K562 treated with DMSO at 1 percent for 48 hours (cell line): ENCODE results near the gene ANKRD63. TPM values are rescaled to one million over a fixed set of nuclear protein-coding genes. Genes with fewer than 3 reads are reported as not detected.

Source experiments
- total RNA-seq: library from RNA; unstranded; fragments of 300-600 nt; gene quantifications from 2 replicates; pipeline ENCODE4 v1.2.3, GENCODE V29; 2022; ENCODE audit warnings: low replicate concordance; ENCODE audit errors: extremely low read depth

ANKRD63 gene, protein sequence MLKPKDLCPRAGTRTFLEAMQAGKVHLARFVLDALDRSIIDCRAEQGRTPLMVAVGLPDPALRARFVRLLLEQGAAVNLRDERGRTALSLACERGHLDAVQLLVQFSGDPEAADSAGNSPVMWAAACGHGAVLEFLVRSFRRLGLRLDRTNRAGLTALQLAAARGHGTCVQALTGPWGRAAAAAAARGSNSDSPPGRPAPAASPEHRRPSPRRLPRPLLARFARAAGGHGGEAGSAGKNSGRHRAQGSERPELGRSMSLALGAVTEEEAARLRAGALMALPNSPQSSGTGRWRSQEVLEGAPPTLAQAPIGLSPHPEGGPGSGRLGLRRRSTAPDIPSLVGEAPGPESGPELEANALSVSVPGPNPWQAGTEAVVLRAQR
- not detected in 2 replicates for total RNA-seq

DNA sequence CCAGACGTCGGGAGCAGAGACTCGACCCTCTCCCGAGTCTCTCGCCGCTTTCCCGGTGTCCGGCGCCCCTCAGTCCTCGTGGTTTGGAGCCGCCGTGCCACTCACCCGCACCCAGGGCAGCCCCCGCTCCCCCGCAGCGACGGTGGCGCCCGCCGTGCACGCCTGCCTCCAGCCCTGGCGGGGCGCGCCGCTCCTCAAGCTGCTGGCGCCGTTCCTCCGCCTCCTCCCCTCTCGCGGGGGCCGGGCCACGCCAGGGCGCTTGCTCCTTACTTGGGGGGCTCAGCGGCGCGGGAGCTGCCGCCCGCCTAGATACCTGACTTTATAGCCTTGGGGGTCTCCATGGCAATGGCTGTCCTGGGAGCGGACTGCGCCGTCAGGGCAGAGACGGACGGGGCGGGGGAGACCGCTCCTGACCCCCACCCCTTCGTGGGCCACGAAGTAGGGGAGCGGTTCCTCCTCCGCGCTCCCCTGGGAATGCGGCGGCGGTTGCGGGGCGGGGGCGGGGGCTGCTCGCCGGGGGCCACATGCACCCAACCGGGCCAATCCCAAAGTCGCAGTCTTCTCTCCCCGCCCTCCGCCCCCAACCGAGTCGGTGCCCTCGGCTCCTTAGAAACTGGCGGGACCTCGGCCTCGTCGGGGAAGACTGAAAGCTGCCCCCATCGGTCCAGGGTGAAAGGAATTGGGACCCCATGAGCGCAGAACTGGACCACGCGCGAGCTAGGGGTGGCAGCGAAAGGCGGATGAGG lies at the start of gene ANKRD63:
Gene ANKRD63 (minus strand): TSS at position 196 of the 746 bp plus-strand sequence. CDS start 478 bp downstream, outside the sequence.

DNA sequence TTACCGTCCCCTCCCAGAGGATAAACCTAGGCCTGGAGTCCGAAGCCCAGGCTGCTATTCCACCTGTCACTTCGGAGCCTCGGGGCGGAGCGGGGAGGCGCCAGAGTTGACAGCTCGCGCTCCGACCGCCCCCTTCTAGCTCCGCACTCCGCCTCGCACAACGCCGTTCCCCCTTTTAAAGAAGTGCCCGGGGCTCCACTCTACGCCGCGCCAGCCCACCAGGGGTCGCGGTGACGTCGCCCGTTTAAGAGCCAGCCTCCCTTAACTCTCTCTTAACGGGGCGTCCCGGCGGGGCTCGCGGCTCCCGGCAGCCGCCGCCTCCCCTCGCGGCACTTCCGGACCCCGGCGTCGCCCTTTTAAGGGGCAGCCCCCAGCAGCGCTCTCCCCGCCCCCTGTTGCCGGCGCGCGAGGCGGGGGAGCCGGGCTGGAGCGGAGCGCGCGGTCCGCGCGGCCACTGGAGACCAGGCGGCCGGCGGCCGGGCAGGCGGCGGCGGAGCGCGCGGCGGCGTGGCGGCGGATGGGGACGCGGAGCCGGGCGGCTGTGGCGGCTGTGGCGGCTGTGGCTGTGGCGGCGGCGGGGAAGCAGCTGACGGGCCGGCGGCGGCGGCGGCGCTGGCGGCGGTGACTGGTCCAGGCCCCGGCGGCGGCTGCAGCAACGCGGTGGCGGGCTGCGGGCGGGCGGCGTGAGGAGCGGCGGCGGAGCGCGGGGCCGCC lies 40.5 kb upstream of the ANKRD63 start, which contains the start of gene INAFM2:
Gene INAFM2 (plus strand): TSS at position 454 of the 714 bp plus-strand sequence. CDS start 364 bp downstream, outside the sequence.

DNA sequence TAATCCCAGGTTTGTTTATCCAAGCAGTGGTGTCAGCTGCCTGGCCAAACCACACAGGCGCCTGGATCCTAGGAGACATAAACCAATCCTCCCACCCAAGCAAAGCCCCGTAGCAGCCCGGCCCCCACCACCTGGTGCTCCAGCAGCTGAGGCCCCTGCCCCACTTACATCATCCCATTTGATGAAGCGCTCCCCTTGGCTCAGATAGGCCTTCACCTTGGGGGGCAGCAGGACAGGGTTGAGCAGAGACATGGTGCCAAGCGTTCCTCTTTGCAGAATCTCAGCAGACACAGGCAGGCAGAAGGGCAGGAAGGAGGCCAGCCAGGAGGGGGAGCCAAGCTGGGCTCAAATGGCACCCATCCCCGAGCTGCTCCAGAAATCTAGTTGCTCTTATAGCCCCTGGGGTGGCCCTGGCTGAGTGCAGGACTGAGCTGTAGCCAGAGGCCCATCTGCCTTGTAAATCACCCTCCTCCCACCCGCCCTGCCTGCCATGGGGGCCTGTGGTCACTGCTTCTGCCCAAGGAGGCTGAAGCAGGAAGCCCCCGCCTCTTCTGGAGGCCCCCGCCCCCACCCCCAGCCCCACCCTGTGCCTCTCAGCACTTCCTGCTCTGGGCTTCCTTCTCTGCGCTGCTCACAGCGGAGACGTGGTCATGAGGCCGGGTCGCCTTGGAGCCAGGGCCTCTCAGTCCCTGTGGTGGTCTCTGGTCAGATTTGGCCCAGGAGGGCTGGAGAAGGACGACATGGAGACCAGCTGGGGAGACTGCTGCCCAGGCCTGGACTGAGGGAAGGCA lies 24.8 kb upstream of the ANKRD63 start, which contains the start of gene PLCB2:
Gene PLCB2 (minus strand): TSS at position 515 of the 791 bp plus-strand sequence. CDS start 263 bp downstream, at position 252.

DNA sequence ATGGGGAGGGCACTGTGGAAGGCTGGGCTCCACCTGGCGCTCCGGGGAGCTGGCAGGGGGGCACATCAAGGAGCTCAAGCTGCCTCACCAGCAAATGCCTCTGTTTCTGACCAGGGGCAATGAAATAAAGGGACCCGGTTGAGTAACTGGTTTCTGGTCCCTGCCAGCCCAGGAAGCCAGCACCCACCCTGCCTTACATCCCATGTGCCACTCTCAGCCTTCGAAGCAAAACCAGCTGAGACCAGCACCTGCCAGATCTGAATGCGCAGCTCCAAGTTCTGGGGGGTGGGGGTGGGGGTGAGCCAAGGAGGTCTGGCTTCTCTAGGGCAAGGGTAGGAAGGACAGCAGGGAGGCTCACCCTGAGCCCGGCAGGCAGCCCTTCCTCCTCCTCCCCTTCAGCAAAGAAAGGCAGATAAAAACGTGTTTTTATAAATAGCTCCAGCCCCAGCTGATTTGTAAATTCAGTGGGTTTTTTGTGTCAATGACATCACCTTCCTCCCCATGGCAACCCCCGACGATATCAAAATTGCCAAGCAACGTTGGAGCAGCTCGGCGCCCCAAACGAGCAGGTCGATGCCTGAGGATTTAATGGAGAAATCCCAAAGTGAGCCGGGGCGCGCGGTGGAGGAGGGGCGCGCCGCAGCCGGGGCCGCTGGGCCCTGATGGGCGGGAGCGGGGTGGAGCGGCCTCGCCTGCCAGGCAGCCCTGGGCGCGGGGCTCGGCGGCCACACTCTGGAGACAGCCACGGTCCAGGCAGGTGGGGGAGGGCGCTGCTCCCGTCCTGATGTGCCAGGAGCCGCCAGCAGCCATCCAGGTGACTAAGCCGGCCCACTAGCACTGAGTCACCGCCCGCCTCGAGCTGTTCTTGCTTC lies 44.1 kb downstream of the ANKRD63 start, which contains the start of gene PAK6:
Gene PAK6 (plus strand): TSS at position 532 of the 872 bp plus-strand sequence. CDS start 25,723 bp downstream, outside the sequence.

Other genes starting within 250 kb of the ANKRD63 start
- gene SRP14, start 243.9 kb downstream of the ANKRD63 start, total RNA-seq = not detected in 2 replicates
- not detected in 2 replicates for gene BMF, start 174.2 kb downstream of the ANKRD63 start, total RNA-seq
- gene BUB1B, start 122.0 kb downstream of the ANKRD63 start, total RNA-seq = not detected in 2 replicates
- not detected in 2 replicates for gene PAK6, start 44.0 kb downstream of the ANKRD63 start, total RNA-seq
- not detected in 2 replicates for gene PLCB2, start 24.9 kb upstream of the ANKRD63 start, total RNA-seq
- gene INAFM2, start 40.6 kb upstream of the ANKRD63 start, total RNA-seq = not detected in 2 replicates
- not detected in 2 replicates for gene CCDC9B, start 57.9 kb upstream of the ANKRD63 start, total RNA-seq
- gene PHGR1, start 68.0 kb upstream of the ANKRD63 start, total RNA-seq = not detected in 2 replicates
- not detected in 2 replicates for gene DISP2, start 75.2 kb upstream of the ANKRD63 start, total RNA-seq
- not detected in 2 replicates for gene KNSTRN, start 99.7 kb upstream of the ANKRD63 start, total RNA-seq
- gene IVD, start 122.7 kb upstream of the ANKRD63 start, total RNA-seq = not detected in 2 replicates
- gene BAHD1, start 157.9 kb upstream of the ANKRD63 start, total RNA-seq = not detected in 2 replicates
- gene CHST14, start 187.9 kb upstream of the ANKRD63 start, total RNA-seq = not detected in 2 replicates